Daoy (cell line): ENCODE data around the gene DGKD. TPM values are rescaled to one million over a fixed set of nuclear protein-coding genes. Genes with fewer than 3 reads are reported as not detected.

ENCODE experiments used
- DNase-seq: peaks from one replicate; pipeline ENCODE4 v3.0.0-alpha.2; 2015; ENCODE audit warnings: low read depth
- total RNA-seq: library from RNA; depleted of rRNA; stranded (reverse); fragments of >200 nt; shearing (Covaris generic); gene quantifications from 2 replicates; pipeline ENCODE4 v1.2.3, GENCODE V29; 2014

The DGKD gene
- total RNA-seq, 1 experiment from 2014 or later = 13.5 TPM

DNA sequence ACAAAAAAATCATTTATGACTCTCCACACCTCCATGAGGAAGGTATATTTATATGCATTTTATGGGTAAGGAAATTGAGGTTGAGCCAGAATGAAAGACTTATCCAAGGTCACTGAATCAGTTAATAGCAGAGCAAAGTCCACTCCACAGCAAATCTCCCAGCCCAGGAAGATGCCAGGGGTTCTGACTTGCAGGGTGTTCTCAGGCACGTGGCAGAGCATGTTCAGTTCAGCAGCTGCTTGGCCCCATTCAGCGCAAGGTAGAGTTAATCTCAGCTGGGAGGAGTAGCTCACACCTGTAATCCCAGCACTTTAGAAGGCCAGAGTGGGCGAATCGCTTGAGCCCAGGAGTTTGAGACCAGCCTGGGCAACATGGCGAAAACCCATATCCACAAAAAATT, 17.8 kb upstream of the DGKD start:
- DNase-seq = no peak

DNA sequence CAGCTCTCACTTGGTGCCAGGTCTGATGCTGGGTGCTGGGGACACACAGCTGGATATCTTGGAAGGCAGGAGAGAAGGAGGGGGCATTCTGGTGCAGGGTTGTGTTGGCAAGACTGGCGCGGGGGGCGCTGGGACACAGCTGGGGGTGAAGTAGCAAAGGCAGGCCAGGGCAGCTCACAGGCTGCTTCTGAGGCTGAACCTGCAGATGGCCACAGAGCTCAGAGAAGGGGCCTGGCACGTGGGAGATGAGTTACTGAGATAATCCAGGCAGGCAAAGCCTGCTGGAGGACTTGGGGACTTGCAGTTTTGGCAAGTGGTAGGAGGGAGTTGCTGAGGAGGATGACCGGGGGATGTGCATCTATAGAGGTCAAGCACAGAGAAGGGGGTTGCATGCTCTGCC, 16.2 kb upstream of the DGKD start:
- no peak for DNase-seq

DNA sequence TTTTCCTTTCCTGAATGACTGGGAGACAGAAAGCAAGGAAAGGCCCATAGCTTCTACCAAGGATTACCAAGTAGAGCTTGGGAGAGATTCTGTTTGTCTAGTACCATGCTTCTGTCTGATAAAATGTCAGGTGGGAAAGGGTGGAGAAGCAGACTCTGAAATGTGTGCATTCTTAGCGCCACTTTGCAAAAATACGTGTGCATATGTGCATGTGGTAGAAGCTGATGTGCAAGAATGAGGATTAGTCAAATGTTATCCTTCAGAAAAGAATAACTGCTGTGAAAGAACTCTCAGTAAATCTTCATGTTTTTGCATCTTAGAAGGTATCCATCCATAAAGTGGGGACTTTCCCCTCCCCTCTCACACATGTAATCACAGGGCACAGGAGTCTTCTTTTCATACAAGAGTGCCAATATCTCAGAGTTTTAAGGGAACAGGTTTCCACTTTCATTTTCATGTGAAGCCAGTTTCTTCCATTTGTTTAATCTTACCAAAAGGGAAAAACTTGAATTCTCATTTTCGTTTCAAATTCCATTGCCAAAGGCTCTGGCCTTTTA, 15.4 kb upstream of the DGKD start:
- no peak for DNase-seq

DNA sequence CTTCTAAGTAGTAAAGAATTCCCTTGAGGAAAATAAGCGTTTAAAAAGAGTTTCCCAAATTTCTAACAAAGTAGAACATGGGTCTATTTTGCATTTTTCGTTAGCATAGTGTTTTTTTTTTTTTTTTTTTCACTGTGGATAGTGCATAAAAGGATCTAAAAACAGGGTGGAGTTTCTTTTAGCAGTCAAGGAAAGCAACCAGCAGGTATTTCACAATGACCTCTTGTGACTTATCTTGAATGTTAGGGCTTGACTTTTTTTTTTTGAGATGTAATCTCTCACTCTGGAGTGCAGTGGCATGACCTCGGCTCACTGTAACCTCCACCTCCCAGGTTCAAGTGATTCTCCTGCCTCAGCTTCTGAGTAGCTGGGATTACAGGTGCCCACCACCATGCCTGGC, 14.9 kb upstream of the DGKD start:
- DNase-seq = no peak

DNA sequence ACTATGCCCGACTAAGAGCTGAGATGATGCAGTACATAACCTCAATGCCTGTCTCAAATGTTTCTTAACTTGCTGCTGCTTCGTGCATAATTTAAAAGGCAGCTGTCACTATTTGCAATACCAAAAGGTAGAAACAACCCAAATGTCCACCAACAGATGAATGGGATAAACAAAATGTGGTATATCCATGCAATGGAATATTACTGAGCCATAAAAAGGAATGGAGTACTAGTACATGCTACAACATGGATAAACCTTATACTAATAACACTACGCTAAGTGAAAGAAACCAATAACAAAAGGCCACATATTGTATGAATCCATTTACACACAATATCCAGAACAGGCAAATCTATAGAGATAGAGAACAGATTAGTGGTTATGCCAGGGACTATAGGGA, 13.0 kb upstream of the DGKD start:
- no peak for DNase-seq

DNA sequence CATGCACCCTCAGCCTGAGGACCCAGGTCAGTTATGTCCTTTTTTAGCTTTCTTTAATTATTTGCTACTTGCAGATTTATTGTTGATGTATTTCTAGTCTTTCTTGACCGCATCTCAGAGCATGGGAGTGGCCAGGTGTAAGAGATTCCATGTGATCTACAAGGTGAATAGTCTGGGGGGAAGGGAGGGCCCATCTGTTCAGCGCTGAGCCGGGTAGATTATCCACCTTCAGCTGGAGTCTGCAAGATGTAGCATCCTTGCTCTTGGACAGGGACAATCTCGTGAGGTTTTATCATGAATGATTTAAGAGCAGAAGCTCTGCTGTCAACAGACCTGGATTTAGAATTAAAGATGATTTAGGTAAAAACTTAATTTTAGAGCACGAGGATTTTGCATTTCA, 12.0 kb upstream of the DGKD start:
- DNase-seq = no peak

DNA sequence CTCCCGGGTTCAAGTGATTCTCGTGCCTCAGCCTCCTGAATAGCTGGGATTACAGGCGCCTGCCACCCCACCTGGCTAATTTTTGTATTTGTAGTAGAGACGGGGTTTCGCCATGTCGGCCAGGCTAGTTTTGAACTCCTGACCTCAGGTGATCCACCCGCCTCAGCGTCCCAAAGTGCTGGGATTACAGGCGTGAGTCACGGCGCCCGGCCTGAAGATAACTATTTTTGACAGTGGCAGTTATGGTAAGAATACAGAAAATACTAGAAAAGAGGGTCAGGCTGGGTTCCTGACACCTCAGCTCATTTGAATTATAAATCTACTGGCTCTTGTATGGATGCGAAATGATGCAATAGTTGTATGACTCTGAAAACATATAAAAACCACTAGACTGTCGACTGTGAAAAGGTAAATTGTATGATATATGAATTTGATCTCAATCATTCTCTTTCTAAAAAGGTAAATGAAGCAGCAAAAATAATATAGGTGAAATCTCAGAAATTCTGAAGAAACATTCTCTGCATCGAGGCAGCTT, 11.1 kb upstream of the DGKD start:
- DNase-seq = no peak

DNA sequence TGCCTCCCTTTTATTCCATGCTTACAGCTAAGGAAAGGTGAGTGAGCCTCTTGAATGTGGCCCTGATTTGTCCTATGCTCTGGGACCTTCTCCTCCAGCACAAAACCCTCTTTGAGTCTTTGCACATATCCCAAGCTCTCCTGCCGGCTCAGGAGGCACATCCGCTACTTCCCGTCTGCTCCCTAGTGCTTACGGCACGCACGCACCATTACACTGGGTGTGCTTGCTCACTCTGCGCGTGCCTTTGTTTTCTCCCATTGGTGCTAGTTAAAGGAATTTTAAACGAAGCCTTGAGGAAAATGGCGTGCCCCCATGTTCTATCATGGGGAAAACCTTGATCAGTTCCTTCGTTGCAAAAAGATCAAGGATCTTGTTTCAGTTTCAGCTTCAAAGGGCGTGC, 7.9 kb upstream of the DGKD start:
- no peak for DNase-seq

DNA sequence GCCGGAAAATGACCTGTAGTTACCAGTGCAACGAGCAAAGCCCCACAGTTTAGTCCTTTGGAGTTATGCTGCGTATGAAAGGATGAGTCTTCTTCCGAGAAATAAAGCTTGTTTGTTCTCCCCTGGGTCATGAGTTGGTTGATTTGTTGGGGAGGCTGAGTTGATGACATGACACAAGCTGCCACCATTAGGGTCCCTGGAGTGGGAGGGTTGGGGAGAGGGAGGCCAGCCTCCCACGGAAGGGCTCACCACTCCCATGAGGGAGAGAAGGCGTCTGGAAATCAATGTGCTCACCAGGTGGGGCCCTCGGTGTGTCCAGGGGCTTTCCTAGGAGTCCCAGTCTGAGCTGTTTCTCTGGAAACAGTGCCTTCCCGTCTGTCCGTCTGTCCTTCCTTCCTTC, 7.4 kb upstream of the DGKD start:
- DNase-seq = no peak

DNA sequence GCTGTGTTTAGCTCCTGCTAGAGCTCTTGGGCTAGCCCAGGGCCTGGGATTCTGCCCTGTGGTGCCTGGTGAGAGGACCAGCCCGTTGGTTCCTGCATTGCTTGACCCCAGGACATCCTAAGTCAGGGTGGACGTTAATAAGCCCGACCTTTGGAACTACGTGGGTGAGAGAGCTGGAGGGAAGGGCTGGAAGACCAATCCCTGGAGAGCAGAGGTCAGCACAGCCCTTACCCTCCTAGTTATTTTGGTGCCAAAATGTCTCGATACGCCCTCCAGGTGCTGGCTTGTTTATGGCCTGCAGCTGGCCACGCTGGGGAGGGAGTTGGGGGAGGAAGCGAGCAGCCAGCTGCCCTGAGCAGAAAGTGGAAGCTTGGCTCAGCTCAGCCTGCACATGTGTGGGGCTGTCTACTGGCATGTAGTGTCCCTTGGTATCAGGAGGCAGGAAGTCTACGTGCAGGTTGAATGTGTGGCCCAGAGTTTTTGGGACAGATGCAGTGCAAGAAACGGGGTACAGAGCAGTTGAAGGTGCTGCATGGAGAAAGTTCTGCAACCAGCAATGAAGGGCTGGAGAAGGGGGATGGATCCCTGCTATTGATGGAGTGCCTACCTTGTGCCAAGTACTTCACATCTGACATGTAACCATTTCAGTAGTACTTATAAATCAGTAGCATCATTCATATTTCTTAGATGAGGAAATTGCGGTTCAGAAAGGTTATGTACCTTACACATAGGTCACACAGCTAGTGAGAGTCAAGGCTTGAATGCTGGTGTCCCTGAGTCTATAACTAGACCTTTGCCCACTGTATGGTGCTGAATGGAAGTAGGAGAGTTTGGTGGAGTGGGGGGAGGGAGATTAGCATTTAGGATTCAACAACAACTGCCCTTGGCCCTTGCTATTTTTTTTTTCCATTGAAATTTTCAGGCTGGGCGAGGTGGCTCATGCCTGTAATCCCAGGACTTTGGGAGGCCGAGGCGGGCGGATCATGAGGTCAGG, 5.0 kb upstream of the DGKD start:
- DNase-seq = no peak

DNA sequence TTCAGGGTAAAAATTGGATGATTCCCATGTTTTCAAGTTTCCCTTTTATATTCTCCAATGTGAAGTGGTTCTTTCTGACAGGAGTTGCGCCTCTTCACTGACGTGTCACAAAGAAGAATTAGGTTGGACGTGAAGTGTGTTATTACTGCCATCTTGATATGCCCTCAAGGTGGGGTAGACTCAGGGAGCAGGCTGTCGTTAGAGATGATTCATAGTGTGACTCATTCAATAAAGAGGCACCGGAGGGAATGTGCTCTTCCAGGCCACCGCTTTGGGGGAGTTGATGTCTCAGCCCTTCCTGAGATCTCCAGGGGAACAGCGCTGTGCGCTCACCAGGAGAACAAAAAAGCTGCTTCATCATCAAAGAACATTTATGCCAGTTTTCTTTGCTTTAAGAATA, 3.6 kb upstream of the DGKD start:
- DNase-seq = peak; percentile 96

DNA sequence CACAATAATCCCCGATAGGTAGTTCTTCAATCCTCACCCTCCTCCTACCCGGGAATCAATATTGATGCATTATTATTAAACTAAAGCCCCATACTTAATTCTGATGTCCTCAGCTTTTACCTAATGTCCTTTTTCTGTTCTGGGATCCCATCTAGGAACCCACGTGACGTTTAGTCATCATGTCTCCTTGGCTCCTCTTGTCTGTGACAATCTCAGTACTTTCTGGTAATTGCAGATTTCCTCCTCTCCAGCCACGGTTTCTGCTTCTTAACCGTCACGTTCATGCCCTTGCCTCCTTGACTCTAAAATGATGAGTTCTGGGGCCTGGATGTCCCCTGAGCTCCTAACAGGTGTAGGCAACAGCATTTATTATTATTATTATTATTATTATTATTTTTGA, 2.9 kb upstream of the DGKD start:
- peak; percentile 72 for DNase-seq

DNA sequence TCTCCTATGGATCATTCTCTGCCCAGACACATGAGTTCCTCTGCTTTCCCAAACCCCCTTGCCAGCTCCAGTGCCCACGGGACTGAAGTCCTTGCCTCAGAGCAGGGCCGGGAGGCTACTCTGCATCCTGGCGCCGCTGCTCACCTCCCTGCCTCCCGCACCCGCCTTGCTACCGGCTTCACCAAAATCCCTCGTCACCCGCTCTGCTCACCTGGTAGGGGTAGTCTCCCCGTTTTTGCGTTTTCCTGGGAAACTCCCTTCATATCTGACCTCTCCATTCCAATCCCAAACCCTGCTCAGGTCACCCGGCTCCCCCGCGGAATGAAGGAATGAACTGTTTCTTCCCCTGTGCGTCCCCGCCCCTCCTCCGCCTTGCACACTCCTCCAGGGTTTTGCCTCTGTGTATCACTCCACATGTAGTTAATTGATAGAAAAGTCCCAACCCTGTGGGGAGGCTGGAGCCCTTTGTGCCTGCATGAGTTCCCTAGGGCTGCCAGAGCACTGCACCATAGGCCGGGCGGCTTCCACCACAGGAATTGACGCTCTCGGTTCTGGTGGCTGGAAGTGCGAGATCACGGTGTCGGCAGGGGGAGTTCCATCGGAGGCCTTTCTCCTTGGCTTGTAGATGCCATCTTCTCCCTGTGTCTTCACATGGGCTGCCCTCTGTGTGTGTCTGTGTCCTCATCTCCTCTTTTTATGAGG, 2.0 kb upstream of the DGKD start:
- DNase-seq = no peak

DNA sequence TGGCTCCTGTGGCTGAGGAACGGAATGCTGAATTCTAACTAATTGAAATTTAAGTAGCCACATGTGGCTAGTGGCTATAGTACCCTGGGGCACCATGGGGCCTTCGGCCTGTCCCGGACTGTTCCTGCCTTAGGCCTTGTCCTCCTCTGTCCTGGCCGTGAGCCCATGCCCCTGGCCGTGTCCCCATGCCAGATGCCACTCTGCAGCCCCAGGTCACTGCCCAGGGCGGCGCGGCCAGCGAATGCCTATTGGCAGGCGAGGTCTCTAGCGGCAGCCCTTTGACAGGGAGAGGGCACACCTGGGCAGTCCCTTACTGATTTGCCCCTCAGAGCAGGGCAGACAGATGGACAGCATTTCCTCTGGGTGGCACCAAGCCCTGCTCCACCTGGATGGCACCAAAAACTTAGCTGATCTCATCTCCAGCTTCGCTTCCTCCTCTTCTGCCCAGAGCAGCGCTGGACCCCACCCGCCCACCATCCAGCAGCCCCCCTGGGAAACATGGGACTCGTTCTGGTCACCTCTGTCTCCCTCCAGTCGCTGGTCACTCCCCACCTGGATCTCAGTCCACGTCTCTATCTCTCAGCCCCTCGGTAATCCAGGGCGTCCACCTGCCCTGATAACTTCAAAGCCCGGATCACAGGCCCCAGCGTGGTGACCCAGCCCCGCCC, 1.1 kb upstream of the DGKD start:
- DNase-seq = no peak

DNA sequence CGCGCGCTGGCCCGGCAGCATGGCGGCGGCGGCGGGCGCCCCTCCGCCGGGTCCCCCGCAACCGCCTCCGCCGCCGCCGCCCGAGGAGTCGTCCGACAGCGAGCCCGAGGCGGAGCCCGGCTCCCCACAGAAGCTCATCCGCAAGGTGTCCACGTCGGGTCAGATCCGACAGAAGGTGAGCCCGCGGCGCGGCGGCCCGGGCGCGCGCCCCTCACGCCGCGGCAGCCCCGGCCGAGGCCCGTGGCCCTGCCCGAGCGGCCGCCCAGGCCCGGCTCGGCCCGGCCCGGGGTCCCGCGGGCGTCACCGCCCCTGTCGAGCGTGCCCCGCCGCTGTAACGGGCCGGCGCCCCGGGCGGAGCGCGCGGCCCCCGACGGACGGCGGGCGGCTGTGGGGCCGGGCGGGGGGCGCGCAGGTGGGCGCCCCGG, 218 bp downstream of the DGKD start:
- DNase-seq = no peak

DNA sequence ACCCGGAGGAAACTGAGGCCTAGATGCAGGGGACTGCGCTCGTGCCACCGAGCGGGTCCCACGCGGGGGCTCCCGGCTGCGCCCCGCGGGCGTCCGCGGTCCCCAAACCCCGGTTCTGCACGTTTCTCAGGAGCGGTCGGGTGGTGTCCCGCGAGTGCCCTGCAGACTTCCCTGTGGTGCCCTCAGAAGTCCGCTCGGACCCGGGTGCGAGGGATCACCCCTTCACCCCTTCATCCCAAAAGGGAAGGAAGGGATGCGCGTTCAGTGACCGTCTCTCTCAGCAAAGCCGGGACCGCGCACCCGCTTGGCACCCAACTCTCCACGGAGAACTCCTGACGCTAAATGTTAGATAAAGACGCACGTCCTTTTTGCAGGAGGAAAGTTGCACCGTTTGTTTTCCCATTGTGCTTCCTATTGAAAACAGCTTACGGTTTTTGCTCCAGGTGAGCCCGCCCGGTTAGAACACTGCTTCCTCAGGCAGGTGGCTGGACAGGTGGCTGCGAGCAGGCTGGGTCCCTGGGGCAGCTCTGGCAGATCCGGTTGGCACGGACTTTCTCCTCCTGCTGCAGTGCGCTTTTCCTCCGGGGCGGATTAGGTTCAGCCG, 779 bp downstream of the DGKD start:
- DNase-seq = peak; percentile 20

DNA sequence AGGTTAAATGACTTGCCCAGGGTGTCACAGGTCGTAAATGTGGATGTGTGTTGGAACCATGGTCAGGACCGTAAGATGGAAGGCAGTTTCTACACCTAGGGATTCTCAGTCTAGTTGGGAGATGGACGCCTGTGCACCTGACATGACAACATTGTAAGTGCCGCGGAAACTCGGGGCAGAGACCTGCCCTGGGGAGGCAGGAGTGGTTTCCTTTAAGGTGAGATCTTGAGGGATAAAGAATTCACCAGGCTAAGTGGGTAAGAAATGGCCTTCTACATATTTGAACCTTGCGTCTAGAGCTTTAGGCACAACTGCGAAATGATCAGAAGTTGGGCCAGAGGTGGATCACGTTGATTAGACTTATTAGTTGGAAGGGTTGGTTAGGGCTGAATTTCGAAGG, 1.6 kb downstream of the DGKD start:
- no peak for DNase-seq

DNA sequence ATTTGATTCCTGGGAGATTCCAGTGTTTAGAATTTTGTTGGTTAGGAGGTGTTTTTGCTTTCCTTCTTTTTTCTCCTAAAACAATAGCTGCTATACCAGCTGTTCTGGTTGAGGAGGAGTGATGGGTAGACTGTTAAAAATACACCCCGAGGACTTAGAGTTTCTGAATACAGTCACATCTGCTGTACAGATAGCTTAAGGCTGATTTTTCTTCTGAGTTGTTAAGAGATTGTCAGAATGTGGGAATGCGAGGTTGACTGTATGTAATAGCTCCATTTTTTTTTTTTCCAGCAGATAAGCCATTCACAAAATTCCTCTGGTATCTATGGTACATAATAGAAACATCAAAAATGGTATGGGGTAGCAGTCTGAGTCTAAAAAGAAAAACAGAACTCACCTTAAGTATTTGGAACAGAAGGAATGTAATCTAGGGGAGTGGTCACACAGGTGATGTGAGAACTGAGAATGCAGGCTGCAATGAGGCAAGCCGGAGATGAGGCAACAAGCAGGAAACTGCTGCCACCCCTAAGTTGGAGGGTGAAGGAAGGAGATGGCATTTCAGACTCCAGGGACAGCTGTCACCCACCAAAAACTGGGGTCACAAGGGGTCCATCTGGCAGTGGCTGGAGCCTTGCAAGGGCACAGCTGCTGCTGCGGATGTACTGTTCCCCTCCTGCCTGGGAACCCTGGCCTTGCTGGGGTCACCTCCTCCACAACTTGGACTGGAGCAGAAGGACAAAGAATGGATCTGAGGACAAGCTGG, 2.4 kb downstream of the DGKD start:
- DNase-seq = no peak

DNA sequence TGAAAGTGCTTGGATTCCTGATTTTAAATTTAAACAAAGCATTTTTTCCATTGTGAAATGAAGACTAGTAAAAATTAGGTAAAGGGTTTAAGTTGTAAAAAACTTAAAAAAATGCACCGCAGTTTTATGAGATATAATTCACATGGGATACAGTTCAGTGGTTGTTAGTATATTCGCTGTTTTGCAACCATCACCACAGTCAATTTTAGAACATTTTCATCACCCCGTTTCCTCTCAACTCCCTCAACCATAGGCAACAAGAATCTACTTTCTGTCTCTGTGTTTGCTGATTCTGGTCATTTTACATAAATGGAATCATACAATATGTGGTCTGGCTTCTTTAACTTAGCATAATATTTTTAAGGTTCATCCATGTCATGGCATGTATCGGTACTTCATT, 4.0 kb downstream of the DGKD start:
- DNase-seq = no peak

DNA sequence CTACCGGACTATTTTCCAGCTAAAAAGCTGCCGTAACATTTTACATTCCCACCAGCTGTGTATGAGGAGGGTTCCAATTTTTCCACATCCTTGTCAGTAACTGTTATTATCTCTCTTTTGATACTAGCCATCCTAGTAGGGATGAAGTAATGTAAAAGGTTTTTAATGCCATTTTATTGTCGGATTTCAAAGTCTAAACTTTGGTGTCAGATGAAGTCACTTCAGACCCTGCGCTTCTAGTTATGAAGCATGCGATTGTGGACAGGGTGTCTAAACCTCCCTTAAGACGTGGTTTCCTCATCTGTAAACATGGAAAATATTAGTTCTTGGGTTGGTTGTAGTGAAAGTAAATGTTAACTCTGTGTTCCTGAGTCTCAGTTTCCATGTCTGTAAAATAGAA, 4.7 kb downstream of the DGKD start:
- no peak for DNase-seq

DNA sequence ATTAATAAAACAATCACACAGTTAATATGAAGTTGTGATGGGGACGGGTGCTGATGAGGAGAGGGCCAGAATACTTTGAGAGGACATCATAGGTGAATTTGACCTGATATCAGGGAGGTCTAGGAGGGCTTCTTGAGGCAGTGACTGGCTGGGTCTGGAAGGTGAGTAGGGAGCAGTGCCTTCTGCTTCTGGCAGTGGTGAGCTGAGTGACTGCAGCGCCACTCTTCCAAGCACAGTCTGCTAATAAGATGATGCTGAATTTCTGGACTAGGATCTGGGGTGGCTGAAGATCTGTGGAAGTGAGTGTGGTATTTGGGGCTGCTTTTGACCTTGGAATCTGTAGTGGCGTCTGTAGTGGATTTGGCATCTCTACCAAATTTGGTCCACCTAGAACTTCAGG, 5.5 kb downstream of the DGKD start:
- DNase-seq = no peak
